GM19467 (cell line): Measurements from ENCODE around the gene RNLS.

ENCODE experiments used
- ATAC-seq: cut with Tn5 transposase; IDR thresholded peaks from one replicate; pipeline ENCODE4 v1.9.1; 2021; ENCODE audit warnings: mild to moderate bottlenecking, moderate library complexity; ENCODE audit not compliant: unreplicated experiment

RNLS gene

GRCh38 chr10:88553116-88553752 is 29.9 kb downstream of the RNLS start:
- no peak for ATAC-seq

- ATAC-seq: no peak
Measured at GRCh38 chr10:88551246-88551645, 31.9 kb downstream of the RNLS start.

- ATAC-seq: no peak
Measured at GRCh38 chr10:88546497-88546896, 36.6 kb downstream of the RNLS start.

- ATAC-seq: no peak
Measured at GRCh38 chr10:88545359-88545758, 37.8 kb downstream of the RNLS start.

GRCh38 chr10:88544140-88544870 is 38.8 kb downstream of the RNLS start:
- no peak for ATAC-seq

GRCh38 chr10:88542522-88542921 is 40.6 kb downstream of the RNLS start:
- ATAC-seq: no peak

GRCh38 chr10:88541116-88541626 is 41.9 kb downstream of the RNLS start:
- ATAC-seq: no peak

GRCh38 chr10:88540351-88540750 is 42.8 kb downstream of the RNLS start:
- no peak for ATAC-seq

GRCh38 chr10:88538048-88538447 is 45.1 kb downstream of the RNLS start:
- no peak for ATAC-seq

- no peak for ATAC-seq
Measured at GRCh38 chr10:88537322-88537721, 45.8 kb downstream of the RNLS start.

GRCh38 chr10:88536437-88536836 is 46.7 kb downstream of the RNLS start:
- no peak for ATAC-seq

GRCh38 chr10:88534072-88534665 is 48.9 kb downstream of the RNLS start:
- no peak for ATAC-seq

GRCh38 chr10:88531392-88532052 is 51.6 kb downstream of the RNLS start:
- no peak for ATAC-seq

- ATAC-seq: no peak
Measured at GRCh38 chr10:88530629-88531391, 52.3 kb downstream of the RNLS start.

- ATAC-seq: no peak
Measured at GRCh38 chr10:88530093-88530492, 53.0 kb downstream of the RNLS start.

GRCh38 chr10:88528806-88529570 is 54.1 kb downstream of the RNLS start:
- ATAC-seq: no peak

GRCh38 chr10:88528201-88528600 is 54.9 kb downstream of the RNLS start:
- no peak for ATAC-seq

GRCh38 chr10:88527245-88527644 is 55.9 kb downstream of the RNLS start:
- ATAC-seq: no peak

GRCh38 chr10:88526501-88527105 is 56.5 kb downstream of the RNLS start:
- ATAC-seq: no peak
